ENCODE measurements around the gene DIP2C. TPM values are rescaled to one million over a fixed set of nuclear protein-coding genes. Genes with fewer than 3 reads are reported as not detected.
A peak's percentile ranks its signal among the peaks of the same experiment; 100 is the strongest.
"Not testable (repeated sequence)": the region's sequence is repeated elsewhere in the genome, so short reads cannot be mapped to it uniquely, and the experiment has no call there.

The DIP2C gene
- total RNA-seq, 2 donors from 2014 or later, result 9.6 to 11.9 TPM

DNA sequence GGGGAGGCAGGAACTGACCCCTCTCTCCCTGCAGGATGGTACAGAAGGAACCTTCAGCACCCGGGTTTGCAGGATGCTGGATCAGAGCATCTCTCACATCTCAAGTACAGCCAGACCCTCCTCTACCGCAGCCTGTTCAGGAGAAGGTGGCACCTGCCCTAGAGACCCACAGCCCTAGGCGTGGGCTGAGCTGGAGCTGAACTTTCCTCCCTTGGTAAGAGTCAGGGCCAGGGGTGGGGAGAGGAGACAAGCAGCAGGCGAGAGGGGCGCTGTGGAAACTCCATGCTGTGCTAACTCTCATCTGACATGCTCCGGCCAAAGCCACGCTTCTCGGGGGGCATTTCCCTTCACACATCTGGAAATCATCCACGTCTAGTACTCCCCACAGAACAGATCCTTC lies 154.4 kb downstream of the DIP2C start:
- H3K27ac ChIP-seq, result no peak overlapping the region
- no peak for TF ChIP-seq POLR2A (IDR thresholded peaks at IDR 0.05)
- TF ChIP-seq, protein P1, sequence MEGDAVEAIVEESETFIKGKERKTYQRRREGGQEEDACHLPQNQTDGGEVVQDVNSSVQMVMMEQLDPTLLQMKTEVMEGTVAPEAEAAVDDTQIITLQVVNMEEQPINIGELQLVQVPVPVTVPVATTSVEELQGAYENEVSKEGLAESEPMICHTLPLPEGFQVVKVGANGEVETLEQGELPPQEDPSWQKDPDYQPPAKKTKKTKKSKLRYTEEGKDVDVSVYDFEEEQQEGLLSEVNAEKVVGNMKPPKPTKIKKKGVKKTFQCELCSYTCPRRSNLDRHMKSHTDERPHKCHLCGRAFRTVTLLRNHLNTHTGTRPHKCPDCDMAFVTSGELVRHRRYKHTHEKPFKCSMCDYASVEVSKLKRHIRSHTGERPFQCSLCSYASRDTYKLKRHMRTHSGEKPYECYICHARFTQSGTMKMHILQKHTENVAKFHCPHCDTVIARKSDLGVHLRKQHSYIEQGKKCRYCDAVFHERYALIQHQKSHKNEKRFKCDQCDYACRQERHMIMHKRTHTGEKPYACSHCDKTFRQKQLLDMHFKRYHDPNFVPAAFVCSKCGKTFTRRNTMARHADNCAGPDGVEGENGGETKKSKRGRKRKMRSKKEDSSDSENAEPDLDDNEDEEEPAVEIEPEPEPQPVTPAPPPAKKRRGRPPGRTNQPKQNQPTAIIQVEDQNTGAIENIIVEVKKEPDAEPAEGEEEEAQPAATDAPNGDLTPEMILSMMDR (IDR thresholded peaks at IDR 0.05), result no peak
- no peaks in the 10 kb centered on the region for H3K36me3 ChIP-seq (replicated peaks in 1 of 2; ENCODE audit: insufficient read depth in 1 of 2, low read depth in 2 of 2)
- H3K4me3 ChIP-seq, result no peak overlapping the region
- ATAC-seq (no peak), DNase-seq (no peak)
- H3K4me1 ChIP-seq, result peaks cover 25% of the 10 kb centered on the region
- 88 to 93% methylated on average over 4 to 9 of the region's 9 CpGs for WGBS, 2 donors
- no peaks in the 10 kb centered on the region for H3K27me3 ChIP-seq
- no peaks in the 10 kb centered on the region for H3K9me3 ChIP-seq
- intact Hi-C loops (cut with DNase I), result no loop called here

DNA sequence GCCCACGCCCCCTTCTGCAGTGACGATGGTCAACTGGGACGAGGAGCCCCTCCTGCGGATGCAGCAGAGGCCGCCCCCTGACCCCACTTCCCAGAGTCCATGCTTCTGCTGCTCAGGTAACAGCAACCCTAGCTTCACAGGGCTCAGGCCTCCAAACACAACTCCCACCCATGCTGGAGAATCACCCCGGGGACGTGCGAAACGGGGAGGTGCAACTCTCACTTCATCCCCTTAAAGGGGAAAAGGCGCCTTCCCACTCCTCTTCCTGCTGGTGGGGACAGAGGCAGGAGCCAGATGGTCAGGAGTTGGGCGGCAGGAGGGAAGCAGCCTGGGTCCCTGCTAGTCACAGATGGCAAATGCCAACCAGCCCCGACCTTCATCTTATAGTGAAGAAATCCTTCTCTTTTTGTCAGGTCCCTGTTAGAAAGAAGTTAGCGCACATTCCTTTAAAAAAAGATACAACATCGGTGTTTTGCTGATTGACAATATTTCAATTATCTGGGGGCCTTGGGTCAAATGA lies 155.4 kb downstream of the DIP2C start:
- Histone ChIP-seq H3K27ac (peak overlapping the region in 2 of 4 donors; percentile 19 to 34), H3K9me3 (no peaks in the 10 kb centered on the region), H3K36me3 (replicated peaks in 1 of 2; ENCODE audit: insufficient read depth in 1 of 2, low read depth in 2 of 2) (no peaks in the 10 kb centered on the region), H3K4me1 (peaks cover 19% of the 10 kb centered on the region), H3K4me3 (no peak overlapping the region), H3K27me3 (no peaks in the 10 kb centered on the region)
- intact Hi-C loops (cut with DNase I), result no loop called here
- ATAC-seq (no peak), DNase-seq (no peak)
- TF ChIP-seq, protein P1 (IDR thresholded peaks at IDR 0.05), result no peak
- no peak for TF ChIP-seq POLR2A (IDR thresholded peaks at IDR 0.05)
- WGBS, 2 donors, result 90% methylated on average over 14 of the region's 14 CpGs

DNA sequence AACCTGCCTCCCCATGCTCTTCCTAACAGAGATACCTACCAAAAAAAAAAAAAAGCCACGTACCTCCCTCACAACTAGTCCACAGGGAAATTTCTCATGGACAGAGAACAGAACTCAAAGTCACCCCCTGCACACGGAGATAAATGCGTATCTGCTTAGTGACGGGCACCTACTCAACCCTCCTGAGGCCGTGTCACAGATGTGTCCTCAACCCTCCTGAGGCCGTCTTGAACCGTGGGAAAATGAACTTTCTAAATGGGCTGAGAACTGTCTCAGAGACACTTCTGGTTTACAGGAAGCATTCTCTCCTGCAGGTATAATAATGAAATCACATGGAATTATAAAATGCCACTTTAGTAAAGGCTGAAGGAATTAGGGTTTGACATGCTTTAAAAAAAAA lies 155.9 kb downstream of the DIP2C start:
- Histone ChIP-seq H3K36me3 (replicated peaks in 1 of 2; ENCODE audit: insufficient read depth in 1 of 2, low read depth in 2 of 2) (no peaks in the 10 kb centered on the region), H3K27me3 (no peaks in the 10 kb centered on the region), H3K9me3 (no peaks in the 10 kb centered on the region), H3K4me3 (no peak overlapping the region), H3K4me1 (peaks cover 19% of the 10 kb centered on the region), H3K27ac (peak overlapping the region in 3 of 4 donors; percentile 19 to 60 (median 34))
- no peak for TF ChIP-seq POLR2A (IDR thresholded peaks at IDR 0.05)
- TF ChIP-seq, protein P1 (IDR thresholded peaks at IDR 0.05), result no peak
- intact Hi-C loops (cut with DNase I), result no loop called here
- DNase-seq (no peak), ATAC-seq (peak; percentile 10)
- WGBS, 2 donors, result 27 to 33% methylated on average over 7 of the region's 7 CpGs

DNA sequence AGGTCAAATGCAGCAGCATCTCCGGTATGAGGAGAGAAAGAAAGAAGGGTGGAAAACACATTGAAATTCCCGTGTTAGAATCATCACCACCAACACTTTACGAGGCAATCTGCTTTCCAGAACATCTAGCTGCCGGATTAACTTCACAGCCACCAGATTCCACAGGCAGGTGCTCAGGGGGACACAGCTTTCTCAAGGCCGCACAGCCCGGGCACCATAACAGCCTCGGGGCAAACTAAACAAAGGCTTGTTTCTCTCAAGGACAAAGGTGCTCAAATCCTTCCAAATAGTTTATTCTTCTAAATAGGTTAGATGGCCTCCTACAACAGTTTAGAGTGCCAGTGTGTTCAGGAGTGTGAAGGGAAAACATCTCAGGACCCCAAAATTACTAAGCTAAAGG lies 156.3 kb downstream of the DIP2C start:
- Histone ChIP-seq H3K9me3 (no peaks in the 10 kb centered on the region), H3K4me1 (peaks cover 19% of the 10 kb centered on the region), H3K36me3 (replicated peaks in 1 of 2; ENCODE audit: insufficient read depth in 1 of 2, low read depth in 2 of 2) (no peaks in the 10 kb centered on the region), H3K4me3 (no peak overlapping the region), H3K27me3 (no peaks in the 10 kb centered on the region), H3K27ac (peak overlapping the region in 3 of 4 donors; percentile 19 to 60 (median 34))
- ATAC-seq, result peak; percentile 70
- peak; percentile 44 to 67 (median 55) for DNase-seq
- WGBS, 2 donors, result 12 to 20% methylated on average over 7 of the region's 7 CpGs
- intact Hi-C loops (cut with DNase I), result no loop called here
- no peak for TF ChIP-seq POLR2A (IDR thresholded peaks at IDR 0.05)
- TF ChIP-seq, protein P1 (IDR thresholded peaks at IDR 0.05), result no peak

DNA sequence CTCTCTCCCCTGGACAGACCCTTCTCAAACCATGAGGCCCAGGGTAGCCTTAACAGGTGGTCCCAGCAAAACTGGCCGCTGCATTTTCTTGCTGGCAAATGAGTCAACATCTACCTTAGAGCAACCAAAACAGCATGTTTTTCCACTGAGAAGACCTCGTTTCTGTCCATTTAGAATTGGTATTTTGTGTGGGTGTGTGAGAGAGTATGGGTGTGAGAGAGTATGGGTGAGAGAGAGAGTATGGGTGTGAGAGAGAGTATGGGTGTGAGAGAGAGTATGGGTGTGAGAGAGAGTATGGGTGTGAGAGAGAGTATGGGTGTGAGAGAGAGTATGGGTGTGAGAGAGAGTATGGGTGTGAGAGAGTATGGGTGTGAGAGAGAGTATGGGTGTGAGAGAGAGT lies 157.1 kb downstream of the DIP2C start:
- H3K9me3 ChIP-seq; ATAC-seq; DNase-seq; H3K36me3 ChIP-seq (replicated peaks in 1 of 2; ENCODE audit: insufficient read depth in 1 of 2, low read depth in 2 of 2); H3K27me3 ChIP-seq; intact Hi-C loops (cut with DNase I); H3K4me3 ChIP-seq: not testable (repeated sequence)
- Histone ChIP-seq H3K27ac (peak overlapping the region in 1 of 4 donors; percentile 34), H3K4me1 (peaks cover 19% of the 10 kb centered on the region)
- 89 to 92% methylated on average over 2 of the region's 2 CpGs for WGBS, 2 donors
